Sigmoid colon (tissue), 4 donors: ENCODE data around the gene HRK.

Source experiments
- CTCF ChIP-seq, 4 experiments: fragments of 450-650 bp in 3 of 4; fragments of 200-600 bp in 1 of 4; IDR thresholded peaks; one replicate each; pipeline ENCODE4 v1.5.1; 2016 to 2019; ENCODE audit warnings: antibody characterized with exemption in 4 of 4, mild to moderate bottlenecking in 3 of 4, moderate library complexity in 2 of 4
- POLR2AphosphoS5 ChIP-seq, 4 donors: sonication (generic); formaldehyde crosslinking; IDR thresholded peaks; one replicate each; pipeline ENCODE4 v1.6.1; 2017; ENCODE audit warnings: antibody characterized with exemption in 4 of 4

- TF ChIP-seq CTCF (IDR thresholded peaks at IDR 0.05): no peak
- no peak for TF ChIP-seq POLR2AphosphoS5 (IDR thresholded peaks at IDR 0.05)
Measured at GRCh38 chr12:116838365-116838764, 42.9 kb downstream of the HRK start.
